Lower leg skin (tissue), 4 donors: Measurements from ENCODE around the gene CDKN2B-AS1. TPM values are rescaled to one million over a fixed set of nuclear protein-coding genes. Genes with fewer than 3 reads are reported as not detected.
"Not testable (repeated sequence)": the region's sequence is repeated elsewhere in the genome, so short reads cannot be mapped to it uniquely, and the experiment has no call there.

Experiments
- DNase-seq, 2 donors: peaks; one replicate each; pipeline ENCODE4 v3.0.0-alpha.2; 2019; ENCODE audit warnings: low spot score in 2 of 2
- H3K4me3 ChIP-seq: fragments of 200-600 bp; sonication (generic); 2 replicates; pipeline ENCODE4 v1.5.1; 2017; ENCODE audit warnings: mild to moderate bottlenecking, low read depth; ENCODE audit not compliant: poor library complexity, severe bottlenecking
- POLR2A ChIP-seq, 2 donors: fragments of 450-650 bp; IDR thresholded peaks; one replicate each; pipeline ENCODE4 v1.6.1; 2016 to 2017; ENCODE audit warnings: antibody characterized with exemption in 2 of 2, mild to moderate bottlenecking in 1 of 2, moderate library complexity in 1 of 2
- WGBS, 2 donors: methylation state at CpG; one replicate each; pipeline ENCODE4 v1.1.5; 2018; 5-methylcytosine and 5-hydroxymethylcytosine counted together
- intact Hi-C: fragments of 100-400 bp; cut with DNase I; formaldehyde crosslinking; loops from one replicate; pipeline ENCODE4 v1.15.0; 2023; ENCODE audit warnings: low total_unique reads
- total RNA-seq, 4 donors: library from RNA; depleted of rRNA; stranded (reverse); fragments of >200 nt; gene quantifications; one replicate each; pipeline ENCODE4 v1.1.0, GENCODE V29; 2016
- TF ChIP-seq, protein P1 (sequence below), 3 donors: fragments of 450-650 bp; IDR thresholded peaks; one replicate each; pipeline ENCODE4 v1.5.1; 2016; ENCODE audit warnings: antibody characterized with exemption in 3 of 3, mild to moderate bottlenecking in 3 of 3, moderate library complexity in 2 of 3

Gene CDKN2B-AS1
- under 1 TPM in 1 of 4 donors, not detected in 3; 0.49 TPM for total RNA-seq

DNA sequence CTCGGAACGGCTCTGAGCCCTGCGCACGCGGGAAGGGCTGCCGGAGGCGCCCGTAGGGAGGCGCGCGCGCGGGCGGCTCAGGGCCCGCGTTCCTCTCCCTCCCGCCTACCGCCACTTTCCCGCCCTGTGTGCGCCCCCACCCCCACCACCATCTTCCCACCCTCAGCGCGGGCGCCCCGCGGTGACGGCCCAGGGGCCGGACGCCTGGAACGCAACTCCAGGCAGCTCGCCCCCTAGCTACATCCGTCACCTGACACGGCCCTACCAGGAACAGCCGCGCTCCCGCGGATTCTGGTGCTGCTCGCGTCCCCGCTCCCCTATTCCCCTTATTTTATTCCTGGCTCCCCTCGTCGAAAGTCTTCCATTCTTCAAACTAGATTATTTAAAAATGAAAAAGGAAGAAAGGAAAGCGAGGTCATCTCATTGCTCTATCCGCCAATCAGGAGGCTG lies at the start of gene CDKN2B-AS1:
Gene CDKN2B-AS1 (plus strand): TSS at position 236 of the 450 bp plus-strand sequence.
- DNase-seq = no peak
- intact Hi-C loops = no loop called here
- TF ChIP-seq POLR2A (IDR thresholded peaks at IDR 0.05) = no peak
- TF ChIP-seq, protein P1, sequence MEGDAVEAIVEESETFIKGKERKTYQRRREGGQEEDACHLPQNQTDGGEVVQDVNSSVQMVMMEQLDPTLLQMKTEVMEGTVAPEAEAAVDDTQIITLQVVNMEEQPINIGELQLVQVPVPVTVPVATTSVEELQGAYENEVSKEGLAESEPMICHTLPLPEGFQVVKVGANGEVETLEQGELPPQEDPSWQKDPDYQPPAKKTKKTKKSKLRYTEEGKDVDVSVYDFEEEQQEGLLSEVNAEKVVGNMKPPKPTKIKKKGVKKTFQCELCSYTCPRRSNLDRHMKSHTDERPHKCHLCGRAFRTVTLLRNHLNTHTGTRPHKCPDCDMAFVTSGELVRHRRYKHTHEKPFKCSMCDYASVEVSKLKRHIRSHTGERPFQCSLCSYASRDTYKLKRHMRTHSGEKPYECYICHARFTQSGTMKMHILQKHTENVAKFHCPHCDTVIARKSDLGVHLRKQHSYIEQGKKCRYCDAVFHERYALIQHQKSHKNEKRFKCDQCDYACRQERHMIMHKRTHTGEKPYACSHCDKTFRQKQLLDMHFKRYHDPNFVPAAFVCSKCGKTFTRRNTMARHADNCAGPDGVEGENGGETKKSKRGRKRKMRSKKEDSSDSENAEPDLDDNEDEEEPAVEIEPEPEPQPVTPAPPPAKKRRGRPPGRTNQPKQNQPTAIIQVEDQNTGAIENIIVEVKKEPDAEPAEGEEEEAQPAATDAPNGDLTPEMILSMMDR (IDR thresholded peaks at IDR 0.05) = no peak
- H3K4me3 ChIP-seq = peak within 1 kb of the TSS; percentile 63
- WGBS, 2 donors = 0% methylated on average over 31 to 42 of the region's 43 CpGs

DNA sequence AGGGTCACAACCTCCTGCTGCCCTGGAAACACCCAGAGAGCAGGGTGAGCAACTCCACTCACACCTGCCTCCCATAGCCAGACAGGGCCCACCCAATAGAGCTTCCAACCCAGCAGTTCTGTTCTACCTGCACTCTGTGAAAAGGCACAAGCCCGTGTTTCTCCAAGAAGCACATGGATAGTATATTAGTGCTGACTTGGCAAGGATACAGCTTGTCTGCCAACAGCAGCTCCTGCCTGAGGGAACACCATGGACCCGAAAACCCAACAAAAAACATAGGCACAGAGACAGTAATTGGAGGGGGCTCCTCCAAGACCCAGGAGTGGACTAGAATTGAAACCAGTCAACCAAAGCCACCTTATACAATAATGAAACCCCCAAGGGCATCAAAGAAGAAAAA lies 49.0 kb upstream of the CDKN2B-AS1 start:
- H3K4me3 ChIP-seq = no peak overlapping the region
- TF ChIP-seq, protein P1 (IDR thresholded peaks at IDR 0.05) = no peak
- TF ChIP-seq POLR2A (IDR thresholded peaks at IDR 0.05) = no peak
- 45 to 58% methylated on average over 2 of the region's 2 CpGs for WGBS, 2 donors
- no peak for DNase-seq
- intact Hi-C loops = no loop called here

DNA sequence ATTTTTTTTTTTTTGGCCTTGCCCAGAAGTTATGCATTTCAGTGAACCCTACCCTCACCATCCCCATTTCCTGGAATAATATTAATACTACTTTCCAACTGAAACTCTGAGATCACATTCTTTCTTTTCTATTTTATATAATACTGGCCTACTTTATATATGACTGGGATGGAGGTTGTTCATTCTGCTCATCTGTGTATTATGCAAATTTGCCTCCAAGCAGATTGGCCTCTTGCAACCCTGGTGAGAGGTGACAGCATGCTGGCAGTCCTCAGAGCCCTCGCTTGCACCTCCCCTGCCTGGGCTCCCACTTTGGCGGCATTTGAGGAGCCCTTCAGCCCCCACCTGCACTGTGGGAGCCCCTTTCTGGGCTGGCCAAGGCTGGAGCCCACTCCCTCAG lies 35.8 kb upstream of the CDKN2B-AS1 start:
- TF ChIP-seq, protein P1 (IDR thresholded peaks at IDR 0.05) = no peak
- TF ChIP-seq POLR2A (IDR thresholded peaks at IDR 0.05) = no peak
- intact Hi-C loops = no loop called here
- no peak for DNase-seq
- 89 to 92% methylated on average over 2 of the region's 2 CpGs for WGBS, 2 donors
- no peak overlapping the region for H3K4me3 ChIP-seq

DNA sequence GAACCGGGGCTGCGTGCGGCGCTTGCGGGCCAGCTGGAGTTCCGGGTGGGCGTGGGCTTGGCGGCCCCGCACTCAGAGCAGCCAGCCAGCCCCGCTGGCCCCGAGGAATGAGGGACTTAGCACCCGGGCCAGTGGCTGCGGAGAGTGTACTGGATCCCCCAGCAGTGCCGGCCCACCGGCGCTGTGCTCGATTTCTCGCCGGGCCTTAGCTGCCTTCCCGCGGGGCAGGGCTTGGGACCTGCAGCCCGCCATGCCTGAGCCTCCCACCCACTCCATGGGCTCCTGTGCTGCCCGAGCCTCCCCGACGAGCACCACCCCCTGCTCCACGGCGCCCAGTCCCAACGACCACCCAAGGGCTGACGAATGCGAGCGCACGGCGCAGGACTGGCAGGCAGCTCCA lies 35.3 kb upstream of the CDKN2B-AS1 start:
- WGBS, 2 donors = 90 to 94% methylated on average over 27 to 32 of the region's 33 CpGs
- H3K4me3 ChIP-seq, DNase-seq, intact Hi-C loops: not testable (repeated sequence)

DNA sequence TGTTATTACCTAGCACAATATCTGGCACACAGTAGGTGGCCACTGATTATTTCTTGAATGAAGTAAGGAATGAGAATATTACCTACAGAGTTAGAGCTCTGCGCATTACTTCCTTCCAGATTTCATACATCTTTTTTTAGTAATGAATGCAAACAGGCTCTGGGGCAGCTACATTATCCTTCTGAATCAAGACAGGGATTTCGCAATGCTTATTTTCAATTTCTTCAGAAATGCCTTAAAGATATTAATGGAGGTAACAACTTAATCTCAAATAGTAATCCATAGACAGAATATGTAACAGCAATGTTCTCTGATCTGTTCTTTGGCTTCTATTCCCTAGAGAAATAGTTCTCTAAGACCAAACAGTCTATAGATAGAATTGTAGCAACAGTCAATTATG lies 33.0 kb upstream of the CDKN2B-AS1 start:
- WGBS, 2 donors = 74 to 80% methylated on average over 2 of the region's 2 CpGs
- intact Hi-C loops = no loop called here
- no peak overlapping the region for H3K4me3 ChIP-seq
- DNase-seq = no peak
- TF ChIP-seq, protein P1 (IDR thresholded peaks at IDR 0.05) = no peak
- TF ChIP-seq POLR2A (IDR thresholded peaks at IDR 0.05) = no peak

DNA sequence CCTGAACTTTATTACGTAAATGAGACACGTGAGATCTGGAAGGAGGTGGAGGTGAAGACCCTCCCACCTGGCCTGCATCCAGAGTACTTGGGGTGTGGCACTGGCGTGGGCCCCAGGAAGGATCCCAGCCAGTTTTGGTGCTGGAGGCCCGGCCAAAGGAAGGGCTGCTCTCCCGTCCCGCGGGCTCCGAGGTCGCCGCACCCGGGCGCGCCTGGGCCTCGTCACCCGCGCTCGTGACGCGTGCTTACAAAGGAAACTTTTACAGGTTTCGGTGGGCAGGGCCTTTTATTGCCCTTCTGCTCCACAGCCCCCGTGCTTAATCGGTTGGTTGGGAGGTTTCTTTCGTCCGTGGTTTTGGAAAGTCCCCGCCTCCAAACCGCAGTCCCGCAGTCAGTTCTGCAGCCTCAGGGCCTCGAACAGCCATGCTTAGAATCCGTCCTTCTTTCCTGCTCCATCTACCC lies 29.6 kb upstream of the CDKN2B-AS1 start:
- no peak for DNase-seq
- WGBS, 2 donors = 1 to 2% methylated on average over 18 to 29 of the region's 29 CpGs
- intact Hi-C loops = no loop called here
- TF ChIP-seq, protein P1 (IDR thresholded peaks at IDR 0.05) = no peak
- TF ChIP-seq POLR2A (IDR thresholded peaks at IDR 0.05) = no peak
- H3K4me3 ChIP-seq = no peak overlapping the region
